Measurements from ENCODE around the gene SACS. TPM values are rescaled to one million over a fixed set of nuclear protein-coding genes. Genes with fewer than 3 reads are reported as not detected.

SACS gene
- total RNA-seq, 2 donors from 2014 or later = 36.8 to 47.6 TPM

GRCh38 chr13:23455401-23456185 lies 22.1 kb upstream of the SACS start:
- ATAC-seq (ENCODE audit: insufficient number of reproducible peaks, low FRiP score, low read depth) (no peak), DNase-seq (ENCODE audit: low spot score) (no peak)
- no peak overlapping the region for H3K4me3 ChIP-seq
- no peak overlapping the region for H3K27ac ChIP-seq
- H3K36me3 ChIP-seq = no peaks in the 10 kb centered on the region
- H3K9me3 ChIP-seq = no peaks in the 10 kb centered on the region
- TF ChIP-seq, protein P1, sequence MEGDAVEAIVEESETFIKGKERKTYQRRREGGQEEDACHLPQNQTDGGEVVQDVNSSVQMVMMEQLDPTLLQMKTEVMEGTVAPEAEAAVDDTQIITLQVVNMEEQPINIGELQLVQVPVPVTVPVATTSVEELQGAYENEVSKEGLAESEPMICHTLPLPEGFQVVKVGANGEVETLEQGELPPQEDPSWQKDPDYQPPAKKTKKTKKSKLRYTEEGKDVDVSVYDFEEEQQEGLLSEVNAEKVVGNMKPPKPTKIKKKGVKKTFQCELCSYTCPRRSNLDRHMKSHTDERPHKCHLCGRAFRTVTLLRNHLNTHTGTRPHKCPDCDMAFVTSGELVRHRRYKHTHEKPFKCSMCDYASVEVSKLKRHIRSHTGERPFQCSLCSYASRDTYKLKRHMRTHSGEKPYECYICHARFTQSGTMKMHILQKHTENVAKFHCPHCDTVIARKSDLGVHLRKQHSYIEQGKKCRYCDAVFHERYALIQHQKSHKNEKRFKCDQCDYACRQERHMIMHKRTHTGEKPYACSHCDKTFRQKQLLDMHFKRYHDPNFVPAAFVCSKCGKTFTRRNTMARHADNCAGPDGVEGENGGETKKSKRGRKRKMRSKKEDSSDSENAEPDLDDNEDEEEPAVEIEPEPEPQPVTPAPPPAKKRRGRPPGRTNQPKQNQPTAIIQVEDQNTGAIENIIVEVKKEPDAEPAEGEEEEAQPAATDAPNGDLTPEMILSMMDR (IDR thresholded peaks at IDR 0.05) = no peak
- no peaks in the 10 kb centered on the region for H3K4me1 ChIP-seq (ENCODE audit: control insufficient read depth in 1 of 2, low read depth in 2 of 2)
- H3K27me3 ChIP-seq (replicated peaks; ENCODE audit: insufficient read depth) = no peaks in the 10 kb centered on the region

- Histone ChIP-seq H3K27ac (no peak overlapping the region), H3K4me3 (no peak overlapping the region), H3K36me3 (no peaks in the 10 kb centered on the region), H3K27me3 (replicated peaks; ENCODE audit: insufficient read depth) (no peaks in the 10 kb centered on the region), H3K9me3 (no peaks in the 10 kb centered on the region), H3K4me1 (ENCODE audit: control insufficient read depth in 1 of 2, low read depth in 2 of 2) (no peaks in the 10 kb centered on the region)
- no peak for ATAC-seq (ENCODE audit: insufficient number of reproducible peaks, low FRiP score, low read depth)
- DNase-seq (ENCODE audit: low spot score) = no peak
- TF ChIP-seq, protein P1 (IDR thresholded peaks at IDR 0.05) = no peak
Observed at GRCh38 chr13:23453132-23453531, 19.6 kb upstream of the SACS start.

DNA sequence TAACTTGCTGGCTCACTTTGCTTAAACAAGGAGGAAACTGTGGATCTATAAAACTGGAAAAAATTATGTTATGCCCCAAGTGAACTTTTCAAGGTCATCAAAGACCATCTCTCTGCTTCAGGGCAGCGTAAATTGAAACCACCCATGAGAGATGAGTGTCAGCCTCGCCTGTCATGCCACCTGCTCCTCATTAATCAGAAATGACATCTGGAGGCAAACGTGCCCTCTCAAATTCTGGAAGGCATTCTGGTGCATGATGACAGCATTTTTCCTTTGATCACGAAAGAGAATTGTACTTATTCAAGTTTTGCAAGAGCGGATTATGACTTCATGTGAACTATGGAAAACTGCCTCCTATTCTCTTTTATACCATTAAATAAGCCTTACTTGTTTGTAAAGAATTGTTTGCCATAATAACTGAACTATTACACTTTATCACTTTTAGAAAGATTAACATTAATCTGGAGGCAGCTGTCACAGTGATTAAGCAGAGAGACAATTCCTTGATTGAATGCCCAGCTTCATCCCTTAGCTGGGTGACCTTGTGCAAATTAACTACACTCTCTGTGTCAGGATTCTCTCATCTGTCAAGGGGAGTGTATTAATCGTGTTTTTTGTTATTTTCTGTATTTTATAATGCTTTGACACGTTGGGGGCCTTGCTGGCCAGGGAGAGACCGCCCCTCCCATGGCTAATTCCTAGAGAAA lies 17.0 kb upstream of the SACS start:
- H3K36me3 ChIP-seq = no peaks in the 10 kb centered on the region
- H3K9me3 ChIP-seq = no peaks in the 10 kb centered on the region
- no peak overlapping the region for H3K27ac ChIP-seq
- no peaks in the 10 kb centered on the region for H3K4me1 ChIP-seq (ENCODE audit: control insufficient read depth in 1 of 2, low read depth in 2 of 2)
- no peaks in the 10 kb centered on the region for H3K27me3 ChIP-seq (replicated peaks; ENCODE audit: insufficient read depth)
- H3K4me3 ChIP-seq = no peak overlapping the region
- TF ChIP-seq, protein P1 (IDR thresholded peaks at IDR 0.05) = no peak
- DNase-seq (ENCODE audit: low spot score) (no peak), ATAC-seq (ENCODE audit: insufficient number of reproducible peaks, low FRiP score, low read depth) (no peak)

DNA sequence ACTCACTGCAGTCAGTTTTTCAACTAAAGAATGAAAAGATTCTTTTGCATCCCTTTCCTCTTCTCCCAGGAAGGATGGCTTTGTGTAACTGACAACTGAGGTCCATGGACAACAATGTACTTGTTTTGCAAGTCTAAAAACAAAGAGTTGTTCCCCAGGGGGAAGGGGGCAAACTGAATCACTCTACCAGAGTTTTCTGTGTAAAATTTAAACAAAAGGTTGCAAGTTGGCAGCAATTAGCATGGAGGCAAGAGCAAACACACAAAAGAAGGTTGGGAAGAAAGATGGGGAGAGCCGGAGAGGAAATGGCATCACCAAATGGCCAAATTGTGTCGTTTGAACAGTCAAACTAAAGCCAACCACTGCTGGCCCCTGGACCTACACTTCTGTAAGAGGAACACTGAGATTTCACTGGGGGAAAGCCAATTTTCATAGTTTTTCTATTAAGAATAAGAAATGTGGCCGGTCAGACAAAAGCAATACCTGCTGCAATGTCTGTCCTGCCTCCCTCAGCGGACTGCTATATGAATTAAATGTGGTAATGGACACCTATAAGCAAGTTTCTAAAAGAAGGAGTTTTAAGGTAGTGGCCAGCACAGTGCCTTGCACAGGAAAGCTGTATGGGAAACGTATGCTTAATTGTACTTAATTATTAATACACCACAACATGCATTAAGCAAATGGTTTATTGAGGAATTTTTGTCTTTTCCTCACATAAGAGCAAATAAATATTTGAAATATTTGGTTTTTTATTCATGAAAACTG lies 16.1 kb upstream of the SACS start:
- Histone ChIP-seq H3K36me3 (no peaks in the 10 kb centered on the region), H3K27me3 (replicated peaks; ENCODE audit: insufficient read depth) (no peaks in the 10 kb centered on the region), H3K4me1 (ENCODE audit: control insufficient read depth in 1 of 2, low read depth in 2 of 2) (no peaks in the 10 kb centered on the region), H3K27ac (no peak overlapping the region), H3K9me3 (no peaks in the 10 kb centered on the region), H3K4me3 (no peak overlapping the region)
- TF ChIP-seq, protein P1 (IDR thresholded peaks at IDR 0.05) = no peak
- DNase-seq (ENCODE audit: low spot score) (no peak), ATAC-seq (ENCODE audit: insufficient number of reproducible peaks, low FRiP score, low read depth) (no peak)

- TF ChIP-seq, protein P1 (IDR thresholded peaks at IDR 0.05) = no peak
- no peak for DNase-seq (ENCODE audit: low spot score)
- H3K27ac ChIP-seq = no peak overlapping the region
- no peak overlapping the region for H3K4me3 ChIP-seq
- no peaks in the 10 kb centered on the region for H3K36me3 ChIP-seq
- no peaks in the 10 kb centered on the region for H3K9me3 ChIP-seq
- no peaks in the 10 kb centered on the region for H3K27me3 ChIP-seq (replicated peaks; ENCODE audit: insufficient read depth)
- ATAC-seq (ENCODE audit: insufficient number of reproducible peaks, low FRiP score, low read depth) = no peak
- no peaks in the 10 kb centered on the region for H3K4me1 ChIP-seq (ENCODE audit: control insufficient read depth in 1 of 2, low read depth in 2 of 2)
Observed at GRCh38 chr13:23447927-23448326, 14.4 kb upstream of the SACS start.

Data from thoracic aorta (tissue), 2 donors.